Loucy (cell line): ENCODE data around the gene GTPBP10.

ENCODE experiments used
- H2AFZ ChIP-seq: fragments of 200-600 bp; sonication (generic); 2 replicates; pipeline ENCODE4 v1.6.0; 2016; ENCODE audit warnings: antibody characterized with exemption, mild to moderate bottlenecking, low read length, moderate library complexity
- H3F3A ChIP-seq: fragments of 200-600 bp; 2 replicates; pipeline ENCODE4 v1.6.0; 2016; ENCODE audit warnings: antibody characterized with exemption, low read depth, mild to moderate bottlenecking
- H3K27me3 ChIP-seq: fragments of 200-600 bp; sonication (generic); 2 replicates; pipeline ENCODE4 v1.6.1; 2014; ENCODE audit warnings: low read length, mild to moderate bottlenecking; ENCODE audit not compliant: insufficient read depth, poor library complexity, severe bottlenecking
- H3K36me3 ChIP-seq: fragments of 200-600 bp; sonication (generic); 2 replicates; pipeline ENCODE4 v1.6.1; 2016; ENCODE audit warnings: low read length; ENCODE audit not compliant: insufficient read depth
- H3K4me1 ChIP-seq: fragments of 200-600 bp; sonication (generic); 2 replicates; pipeline ENCODE4 v1.5.1; 2014; ENCODE audit warnings: low read length, mild to moderate bottlenecking; ENCODE audit not compliant: insufficient read depth, poor library complexity, severe bottlenecking
- H3K4me2 ChIP-seq: fragments of 200-600 bp; sonication (generic); 2 replicates; pipeline ENCODE4 v1.6.0; 2014; ENCODE audit warnings: antibody characterized with exemption, low read length, low read depth, mild to moderate bottlenecking; ENCODE audit not compliant: poor library complexity, severe bottlenecking
- H3K4me3 ChIP-seq: fragments of 200-600 bp; sonication (generic); 2 replicates; pipeline ENCODE4 v1.5.1; 2014; ENCODE audit warnings: low read length, mild to moderate bottlenecking, mixed read lengths; ENCODE audit not compliant: poor library complexity, severe bottlenecking
- H3K79me2 ChIP-seq: fragments of 200-600 bp; sonication (generic); 2 replicates; pipeline ENCODE4 v1.6.1; 2014; ENCODE audit warnings: low read length; ENCODE audit not compliant: insufficient read depth
- H3K9ac ChIP-seq: fragments of 200-600 bp; sonication (generic); 2 replicates; pipeline ENCODE4 v1.6.0; 2014; ENCODE audit warnings: mild to moderate bottlenecking, low read depth, low read length, moderate library complexity; ENCODE audit not compliant: poor library complexity, severe bottlenecking
- H3K9me2 ChIP-seq: fragments of 200-600 bp; sonication (generic); replicated peaks from 2 replicates; pipeline ENCODE4 v1.6.1; 2016; ENCODE audit warnings: low read depth, low read length, mixed read lengths
- H3K9me3 ChIP-seq: fragments of 200-600 bp; sonication (generic); 2 replicates; pipeline ENCODE4 v1.6.1; 2014; ENCODE audit warnings: mild to moderate bottlenecking, antibody characterized with exemption, low read length, low read depth; ENCODE audit not compliant: insufficient read depth
- H4K20me1 ChIP-seq: fragments of 200-600 bp; sonication (generic); 2 replicates; pipeline ENCODE4 v1.6.0; 2014; ENCODE audit warnings: antibody characterized with exemption, low read length, mild to moderate bottlenecking; ENCODE audit not compliant: insufficient read depth, poor library complexity, severe bottlenecking
- EZH2phosphoT487 ChIP-seq: fragments of 200-600 bp; IDR thresholded peaks from 2 replicates; pipeline ENCODE4 v1.6.1; 2018; ENCODE audit warnings: antibody characterized with exemption, mild to moderate bottlenecking, moderate library complexity, borderline replicate concordance
- TF ChIP-seq, protein P1 (sequence below): fragments of 200-600 bp; sonication (generic); conservative IDR thresholded peaks from 2 replicates; pipeline ENCODE4 v1.5.1; 2014; ENCODE audit warnings: mild to moderate bottlenecking, antibody characterized with exemption, low read length

The GTPBP10 gene

GRCh38 chr7:90320801-90321494 lies 25.6 kb upstream of the GTPBP10 start, which contains the start of gene FAM237B:
Gene FAM237B (minus strand): TSS chr7:90321304. CDS start chr7:90319748, 1,556 bp downstream.
- no peaks in the 10 kb centered on the region for H3K9me3 ChIP-seq
- H3K36me3 ChIP-seq, result no peaks in the 10 kb centered on the region
- TF ChIP-seq, protein P1, sequence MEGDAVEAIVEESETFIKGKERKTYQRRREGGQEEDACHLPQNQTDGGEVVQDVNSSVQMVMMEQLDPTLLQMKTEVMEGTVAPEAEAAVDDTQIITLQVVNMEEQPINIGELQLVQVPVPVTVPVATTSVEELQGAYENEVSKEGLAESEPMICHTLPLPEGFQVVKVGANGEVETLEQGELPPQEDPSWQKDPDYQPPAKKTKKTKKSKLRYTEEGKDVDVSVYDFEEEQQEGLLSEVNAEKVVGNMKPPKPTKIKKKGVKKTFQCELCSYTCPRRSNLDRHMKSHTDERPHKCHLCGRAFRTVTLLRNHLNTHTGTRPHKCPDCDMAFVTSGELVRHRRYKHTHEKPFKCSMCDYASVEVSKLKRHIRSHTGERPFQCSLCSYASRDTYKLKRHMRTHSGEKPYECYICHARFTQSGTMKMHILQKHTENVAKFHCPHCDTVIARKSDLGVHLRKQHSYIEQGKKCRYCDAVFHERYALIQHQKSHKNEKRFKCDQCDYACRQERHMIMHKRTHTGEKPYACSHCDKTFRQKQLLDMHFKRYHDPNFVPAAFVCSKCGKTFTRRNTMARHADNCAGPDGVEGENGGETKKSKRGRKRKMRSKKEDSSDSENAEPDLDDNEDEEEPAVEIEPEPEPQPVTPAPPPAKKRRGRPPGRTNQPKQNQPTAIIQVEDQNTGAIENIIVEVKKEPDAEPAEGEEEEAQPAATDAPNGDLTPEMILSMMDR, result no peak
- no peak for TF ChIP-seq EZH2phosphoT487
- H4K20me1 ChIP-seq, result no peaks in the 10 kb centered on the region
- no peaks in the 10 kb centered on the region for H3K9me2 ChIP-seq
- H3K4me1 ChIP-seq, result no peaks in the 10 kb centered on the region
- H3F3A ChIP-seq, result no peaks in the 10 kb centered on the region
- H3K4me2 ChIP-seq, result no peak within 1 kb of the TSS
- no peak within 1 kb of the TSS for H2AFZ ChIP-seq
- no peaks in the 10 kb centered on the region for H3K27me3 ChIP-seq
- H3K4me3 ChIP-seq, result no peak within 1 kb of the TSS
- no peaks in the 10 kb centered on the region for H3K79me2 ChIP-seq
- H3K9ac ChIP-seq, result no peak within 1 kb of the TSS

GRCh38 chr7:90322837-90323236 lies 23.7 kb upstream of the GTPBP10 start:
- no peaks in the 10 kb centered on the region for H4K20me1 ChIP-seq
- no peaks in the 10 kb centered on the region for H3K27me3 ChIP-seq

GRCh38 chr7:90326500-90326899 lies 20.0 kb upstream of the GTPBP10 start:
- no peaks in the 10 kb centered on the region for H3K9me3 ChIP-seq
- H3F3A ChIP-seq, result no peaks in the 10 kb centered on the region
- H3K36me3 ChIP-seq, result no peaks in the 10 kb centered on the region
- no peaks in the 10 kb centered on the region for H3K4me1 ChIP-seq
- no peaks in the 10 kb centered on the region for H3K27me3 ChIP-seq
- H3K4me3 ChIP-seq, result no peak overlapping the region
- H2AFZ ChIP-seq, result no peak overlapping the region
- TF ChIP-seq, protein P1, result no peak
- TF ChIP-seq EZH2phosphoT487, result no peak
- no peak overlapping the region for H3K4me2 ChIP-seq
- no peak overlapping the region for H3K9ac ChIP-seq
- H3K79me2 ChIP-seq, result no peaks in the 10 kb centered on the region
- H3K9me2 ChIP-seq, result no peaks in the 10 kb centered on the region
- H4K20me1 ChIP-seq, result no peaks in the 10 kb centered on the region

More at GRCh38 chr7:90322837-90323236, 23.7 kb upstream of the GTPBP10 start:
- Histone ChIP-seq H3F3A (no peaks in the 10 kb centered on the region), H3K79me2 (no peaks in the 10 kb centered on the region), H3K4me2 (no peak overlapping the region), H3K4me3 (no peak overlapping the region), H3K36me3 (no peaks in the 10 kb centered on the region), H3K9ac (no peak overlapping the region), H3K4me1 (no peaks in the 10 kb centered on the region), H3K9me2 (no peaks in the 10 kb centered on the region), H3K9me3 (no peaks in the 10 kb centered on the region), H2AFZ (no peak overlapping the region)
- TF ChIP-seq, protein P1, result no peak
- no peak for TF ChIP-seq EZH2phosphoT487
